NCI-H446 treated with DMSO at 0.1 percent for 48 hours (cell line): ENCODE data around the gene HLA-F.
A peak's percentile ranks its signal among the peaks of the same experiment; 100 is the strongest.

Experiments used
- DNase-seq: peaks from one replicate; lab custom pipeline; 2025; lab: John Stamatoyannopoulos, UW

HLA-F gene

GRCh38 chr6:29723262-29723665, at the start of gene HLA-F:
Gene HLA-F, plus strand, starts transcription at chr6:29723434. Its CDS starts 30 bp downstream, at chr6:29723464.
- peak; percentile 35 for DNase-seq

- no peak for DNase-seq
These were observed 49.2 kb upstream of the HLA-F start for GRCh38 chr6:29674008-29674407.

- DNase-seq, result no peak
These were observed 47.7 kb upstream of the HLA-F start for GRCh38 chr6:29675561-29675960.

GRCh38 chr6:29676981-29677601, 46.1 kb upstream of the HLA-F start:
- no peak for DNase-seq

GRCh38 chr6:29678114-29678513, 45.1 kb upstream of the HLA-F start:
- no peak for DNase-seq

GRCh38 chr6:29679962-29680361, 43.3 kb upstream of the HLA-F start:
- DNase-seq, result no peak

- DNase-seq, result no peak
These were observed 42.8 kb upstream of the HLA-F start for GRCh38 chr6:29680416-29680815.

- DNase-seq, result no peak
These were observed 42.3 kb upstream of the HLA-F start, which contains the start of gene ZFP57 for GRCh38 chr6:29680904-29681303. Gene ZFP57, minus strand, starts transcription at chr6:29681152. Its CDS starts 4,149 bp downstream, at chr6:29677003.

- DNase-seq, result no peak
These were observed 41.4 kb upstream of the HLA-F start for GRCh38 chr6:29681811-29682210.

- DNase-seq, result no peak
These were observed 37.4 kb upstream of the HLA-F start for GRCh38 chr6:29685718-29686326.

GRCh38 chr6:29694637-29695036, 28.6 kb upstream of the HLA-F start:
- DNase-seq, result no peak

- DNase-seq, result no peak
These were observed 26.8 kb upstream of the HLA-F start for GRCh38 chr6:29696147-29697125.

GRCh38 chr6:29702519-29703103, 20.6 kb upstream of the HLA-F start:
- DNase-seq, result no peak

GRCh38 chr6:29705389-29706231, 17.6 kb upstream of the HLA-F start:
- no peak for DNase-seq

- no peak for DNase-seq
These were observed 14.6 kb upstream of the HLA-F start for GRCh38 chr6:29708432-29709179.

GRCh38 chr6:29709188-29709587, 14.0 kb upstream of the HLA-F start:
- no peak for DNase-seq

- DNase-seq, result no peak
These were observed 12.8 kb upstream of the HLA-F start for GRCh38 chr6:29710281-29710941.

GRCh38 chr6:29720863-29721262, 2.4 kb upstream of the HLA-F start:
- DNase-seq, result no peak

- DNase-seq, result no peak
These were observed 693 bp downstream of the HLA-F start for GRCh38 chr6:29723666-29724588.
